Calu3 (cell line): ENCODE data around the gene NCEH1. TPM values are rescaled to one million over a fixed set of nuclear protein-coding genes. Genes with fewer than 3 reads are reported as not detected.

ENCODE experiments used
- BruUV-seq: library from RNA; stranded (reverse); fragments of 400-500 nt; replicated peaks from 2 replicates; lab custom pipeline; 2021; lab: Mats Ljungman, UMichigan
- CTCF ChIA-PET: fragments of 300-600 bp; sonication (Branson Sonifier 250); formaldehyde crosslinking; loops from one replicate; lab custom pipeline; 2022; ENCODE audit warnings: antibody characterized with exemption; lab: Charles Lee
- DNase-seq: peaks from one replicate; pipeline ENCODE4 v3.0.0; 2022
- H3K27ac Mint-ChIP-seq: one replicate; pipeline ENCODE4 v1.8.0; 2022; ENCODE audit warnings: mixed read lengths; ENCODE audit not compliant: unreplicated experiment
- H3K27me3 Mint-ChIP-seq: one replicate; pipeline ENCODE4 v1.8.0; 2022; ENCODE audit warnings: mixed read lengths; ENCODE audit not compliant: unreplicated experiment
- H3K36me3 Mint-ChIP-seq: one replicate; pipeline ENCODE4 v1.8.0; 2022; ENCODE audit warnings: mild to moderate bottlenecking, moderate library complexity, mixed read lengths; ENCODE audit not compliant: insufficient read depth, unreplicated experiment
- H3K4me1 Mint-ChIP-seq: one replicate; pipeline ENCODE4 v1.8.0; 2022; ENCODE audit warnings: mild to moderate bottlenecking, low read depth, mixed read lengths; ENCODE audit not compliant: unreplicated experiment
- H3K4me3 Mint-ChIP-seq: one replicate; pipeline ENCODE4 v1.8.0; 2022; ENCODE audit warnings: mild to moderate bottlenecking, low read depth, moderate library complexity, mixed read lengths; ENCODE audit not compliant: unreplicated experiment
- H3K9me3 Mint-ChIP-seq: one replicate; pipeline ENCODE4 v1.8.0; 2022; ENCODE audit warnings: low read depth, mixed read lengths; ENCODE audit not compliant: unreplicated experiment
- CTCF ChIP-seq: fragments of 200-600 bp; IDR thresholded peaks from one replicate; pipeline ENCODE4 v1.8.0; 2022; ENCODE audit warnings: antibody characterized with exemption; ENCODE audit not compliant: unreplicated experiment
- intact Hi-C: fragments of 100-400 bp; cut with micrococcal nuclease; formaldehyde crosslinking; loops from one replicate; pipeline ENCODE4 v1.10.0; 2022; ENCODE audit not compliant: unreplicated experiment
- total RNA-seq: library from RNA; stranded (reverse); gene quantifications from 2 replicates; pipeline ENCODE4 v1.2.3, GENCODE V29; 2022

NCEH1 gene
- total RNA-seq, 1 experiment from 2014 or later = 163 TPM

GRCh38 chr3:172692751-172693338 lies 18.0 kb downstream of the NCEH1 start:
- peaks cover 61% of the 10 kb centered on the region for H3K4me1 Mint-ChIP-seq
- BruUV-seq = no TSS peak
- peak overlapping the region; percentile 34 for H3K27ac Mint-ChIP-seq
- no peak for DNase-seq
- no peak for TF ChIP-seq CTCF
- CTCF ChIA-PET = interaction anchor here (0.8 to 2.9 kb wide), 3 partner anchors 8 to 18 kb away, joined by 4 to 18 read pairs (median 11); partner anchors contain the start of gene NCEH1
- H3K9me3 Mint-ChIP-seq = peaks cover 2% of the 10 kb centered on the region
- no peaks in the 10 kb centered on the region for H3K27me3 Mint-ChIP-seq
- H3K4me3 Mint-ChIP-seq = no peak overlapping the region
- peaks cover 35% of the 10 kb centered on the region for H3K36me3 Mint-ChIP-seq
- intact Hi-C loops = no loop called here

- peak overlapping the region; percentile 33 for H3K4me3 Mint-ChIP-seq
- no peak for TF ChIP-seq CTCF
- peaks cover 2% of the 10 kb centered on the region for H3K9me3 Mint-ChIP-seq
- CTCF ChIA-PET = interaction anchor here (0.6 to 2.9 kb wide), 8 partner anchors 10 to 59 kb away, joined by 3 to 18 read pairs (median 5); partner anchors contain the start of gene ECT2
- no TSS peak for BruUV-seq
- H3K36me3 Mint-ChIP-seq = peaks cover 28% of the 10 kb centered on the region
- no peaks in the 10 kb centered on the region for H3K27me3 Mint-ChIP-seq
- intact Hi-C loops = loop anchor here (2.0 kb wide), 1 partner anchor 20 kb away; the partner anchor contains the start of gene NCEH1
- peaks cover 70% of the 10 kb centered on the region for H3K4me1 Mint-ChIP-seq
- no peak for DNase-seq
- H3K27ac Mint-ChIP-seq = peak overlapping the region; percentile 51
These were observed 19.9 kb downstream of the NCEH1 start for GRCh38 chr3:172690936-172691335.

- intact Hi-C loops = no loop called here
- CTCF ChIA-PET = interaction anchor here (0.7 to 1.2 kb wide), 4 partner anchors 11 to 23 kb away, joined by 4 to 7 read pairs (median 4); partner anchors contain the start of gene NCEH1
- TF ChIP-seq CTCF = no peak
- no TSS peak for BruUV-seq
- H3K27me3 Mint-ChIP-seq = no peaks in the 10 kb centered on the region
- peak overlapping the region; percentile 38 for H3K27ac Mint-ChIP-seq
- peaks cover 20% of the 10 kb centered on the region for H3K36me3 Mint-ChIP-seq
- no peak overlapping the region for H3K4me3 Mint-ChIP-seq
- no peak for DNase-seq
- H3K4me1 Mint-ChIP-seq = peaks cover 68% of the 10 kb centered on the region
- no peaks in the 10 kb centered on the region for H3K9me3 Mint-ChIP-seq
These were observed 22.3 kb downstream of the NCEH1 start for GRCh38 chr3:172688588-172688987.

- no TSS peak for BruUV-seq
- CTCF ChIA-PET = interaction anchor here (0.5 to 1.9 kb wide), 3 partner anchors 9 to 30 kb away, joined by 3 to 5 read pairs (median 3); no protein-coding TSS in a partner anchor
These were observed 23.4 kb downstream of the NCEH1 start for GRCh38 chr3:172687501-172687900.

More at GRCh38 chr3:172687501-172687900, 23.4 kb downstream of the NCEH1 start:
- Mint-ChIP-seq H3K36me3 (peaks cover 15% of the 10 kb centered on the region), H3K27me3 (no peaks in the 10 kb centered on the region), H3K27ac (no peak overlapping the region), H3K9me3 (no peaks in the 10 kb centered on the region), H3K4me1 (peaks cover 61% of the 10 kb centered on the region), H3K4me3 (no peak overlapping the region)
- intact Hi-C loops = no loop called here
- DNase-seq = no peak
- TF ChIP-seq CTCF = no peak
